H9 (cell line): ENCODE results near the gene DDX24. TPM values are rescaled to one million over a fixed set of nuclear protein-coding genes. Genes with fewer than 3 reads are reported as not detected.

ENCODE experiments used
- DNase-seq: peaks from one replicate; pipeline ENCODE4 v3.0.0-alpha.2; 2017
- H2AFZ ChIP-seq: one replicate; pipeline ENCODE4 v1.6.1; 2013; ENCODE audit warnings: mild to moderate bottlenecking, low read length, control low read depth, moderate library complexity
- H2AK5ac ChIP-seq: 2 replicates; pipeline ENCODE4 v1.6.1; 2013; ENCODE audit warnings: low read length, control low read depth, mixed read lengths; ENCODE audit not compliant: insufficient read length
- H2BK120ac ChIP-seq: one replicate; pipeline ENCODE4 v1.6.1; 2013; ENCODE audit warnings: low read depth, mild to moderate bottlenecking, low read length, control low read depth, inconsistent platforms; ENCODE audit not compliant: poor library complexity, severe bottlenecking
- H2BK12ac ChIP-seq: 2 replicates; pipeline ENCODE4 v1.6.1; 2013; ENCODE audit warnings: low read length, control low read depth, mixed read lengths, low read depth; ENCODE audit not compliant: insufficient read length
- H2BK15ac ChIP-seq: 2 replicates; pipeline ENCODE4 v1.6.1; 2013; ENCODE audit warnings: low read depth, low read length, control low read depth
- H2BK20ac ChIP-seq: one replicate; pipeline ENCODE4 v1.6.1; 2013; ENCODE audit warnings: low read depth, mild to moderate bottlenecking, low read length, control low read depth, inconsistent platforms; ENCODE audit not compliant: poor library complexity, severe bottlenecking
- H2BK5ac ChIP-seq: 2 replicates; pipeline ENCODE4 v1.6.1; 2013; ENCODE audit warnings: low read length, control low read depth, mixed read lengths; ENCODE audit not compliant: insufficient read length
- H3K14ac ChIP-seq: 2 replicates; pipeline ENCODE4 v1.6.1; 2013; ENCODE audit warnings: low read length, control low read depth; ENCODE audit not compliant: insufficient read depth
- H3K18ac ChIP-seq: 2 replicates; pipeline ENCODE4 v1.6.1; 2013; ENCODE audit warnings: low read depth, mild to moderate bottlenecking, mixed read lengths, low read length, control low read depth; ENCODE audit not compliant: insufficient read length
- H3K23ac ChIP-seq: 2 replicates; pipeline ENCODE4 v1.6.1; 2013; ENCODE audit warnings: low read length, control low read depth, mixed read lengths, low read depth; ENCODE audit not compliant: insufficient read length
- H3K23me2 ChIP-seq: 2 replicates; pipeline ENCODE4 v1.6.1; 2013; ENCODE audit warnings: low read depth, mild to moderate bottlenecking, mixed read lengths, low read length, control low read depth; ENCODE audit not compliant: insufficient read length, poor library complexity, severe bottlenecking
- H3K27ac ChIP-seq: 2 replicates; pipeline ENCODE4 v1.5.1; 2013; ENCODE audit warnings: low read length, control low read depth, mixed read lengths, low read depth; ENCODE audit not compliant: insufficient read length
- H3K27me3 ChIP-seq: 2 replicates; pipeline ENCODE4 v1.6.1; 2013; ENCODE audit warnings: low read length, control low read depth, inconsistent platforms; ENCODE audit not compliant: insufficient read depth
- H3K4ac ChIP-seq: 2 replicates; pipeline ENCODE4 v1.6.1; 2013; ENCODE audit warnings: low read depth, mild to moderate bottlenecking, control low read depth, inconsistent platforms, low read length, moderate library complexity
- H3K4me1 ChIP-seq: 2 replicates; pipeline ENCODE4 v1.6.1; 2013; ENCODE audit warnings: low read length, control low read depth, inconsistent platforms; ENCODE audit not compliant: insufficient read depth
- H3K4me2 ChIP-seq: 2 replicates; pipeline ENCODE4 v1.6.1; 2013; ENCODE audit warnings: low read length, control low read depth, mixed read lengths; ENCODE audit not compliant: insufficient read length, insufficient read depth
- H3K56ac ChIP-seq: 2 replicates; pipeline ENCODE4 v1.6.1; 2013; ENCODE audit warnings: low read depth, mild to moderate bottlenecking, mixed read lengths, low read length, control low read depth; ENCODE audit not compliant: insufficient read length
- H3K79me1 ChIP-seq: 2 replicates; pipeline ENCODE4 v1.6.1; 2013; ENCODE audit warnings: low read depth, mild to moderate bottlenecking, moderate library complexity, low read length, control low read depth, inconsistent platforms; ENCODE audit not compliant: insufficient read depth, poor library complexity, severe bottlenecking
- H3K79me2 ChIP-seq: 2 replicates; pipeline ENCODE4 v1.6.1; 2013; ENCODE audit warnings: low read length, control low read depth, inconsistent platforms; ENCODE audit not compliant: insufficient read depth
- H3K9ac ChIP-seq: 2 replicates; pipeline ENCODE4 v1.6.1; 2013; ENCODE audit warnings: low read length, control low read depth, mixed read lengths; ENCODE audit not compliant: insufficient read length; ENCODE audit errors: extremely low read depth
- H3K9me3 ChIP-seq: one replicate; pipeline ENCODE4 v1.6.1; 2013; ENCODE audit warnings: low read depth, low read length, inconsistent platforms; ENCODE audit not compliant: control insufficient read depth
- H3T11ph ChIP-seq: one replicate; pipeline ENCODE4 v1.6.1; 2013; ENCODE audit warnings: mild to moderate bottlenecking, low read length, control low read depth, inconsistent platforms
- H4K20me1 ChIP-seq: one replicate; pipeline ENCODE4 v1.6.1; 2013; ENCODE audit not compliant: control insufficient read depth, insufficient read length, insufficient read depth
- H4K5ac ChIP-seq: 2 replicates; pipeline ENCODE4 v1.6.1; 2013; ENCODE audit warnings: low read depth, mild to moderate bottlenecking, mixed read lengths, low read length, control low read depth; ENCODE audit not compliant: insufficient read length
- H4K8ac ChIP-seq: replicated peaks from 2 replicates; pipeline ENCODE4 v1.6.1; 2013; ENCODE audit warnings: low read length, control low read depth, mixed read lengths, low read depth; ENCODE audit not compliant: insufficient read length
- H4K91ac ChIP-seq: 2 replicates; pipeline ENCODE4 v1.6.1; 2013; ENCODE audit warnings: low read depth, mild to moderate bottlenecking, moderate library complexity, mixed read lengths, low read length, control low read depth; ENCODE audit not compliant: insufficient read length
- H3K27ac Mint-ChIP-seq, 3 experiments: 2 replicates in 2 of 3; 3 replicates in 1 of 3; pipeline ENCODE4 v1.8.0; 2020 to 2021; ENCODE audit warnings: mixed read lengths in 3 of 3, mild to moderate bottlenecking in 1 of 3, moderate library complexity in 1 of 3
- H3K27me3 Mint-ChIP-seq: 2 replicates; pipeline ENCODE4 v1.8.0; 2021; ENCODE audit warnings: low read depth, mild to moderate bottlenecking, moderate library complexity, mixed read lengths
- H3K36me3 Mint-ChIP-seq, 3 experiments: 2 replicates in 2 of 3; 3 replicates in 1 of 3; pipeline ENCODE4 v1.8.0; 2020 to 2021; ENCODE audit warnings: low read depth in 3 of 3, mixed read lengths in 3 of 3; ENCODE audit not compliant: insufficient read depth in 1 of 3
- H3K4me1 Mint-ChIP-seq, 2 experiments: 2 replicates each; pipeline ENCODE4 v1.8.0; 2020; ENCODE audit warnings: mixed read lengths in 2 of 2
- H3K4me3 Mint-ChIP-seq, 2 experiments: 2 replicates in 1 of 2; 3 replicates in 1 of 2; pipeline ENCODE4 v1.8.0; 2020 to 2021; ENCODE audit warnings: mild to moderate bottlenecking in 2 of 2, mixed read lengths in 2 of 2, moderate library complexity in 1 of 2
- H3K9me3 Mint-ChIP-seq, 2 experiments: 2 replicates in 1 of 2; 3 replicates in 1 of 2; pipeline ENCODE4 v1.8.0; 2020; ENCODE audit warnings: mild to moderate bottlenecking in 2 of 2, mixed read lengths in 2 of 2, moderate library complexity in 1 of 2
- WGBS: extraction: QIAGEN DNeasy Blood & Tissue Kit; methylation state at CpG from one replicate; pipeline ENCODE4 v1.1.7; 2013; ENCODE audit warnings: missing lambda C conversion rate, low lambda C conversion rate, mixed read lengths; ENCODE audit not compliant: insufficient read length; ENCODE audit errors: extremely low coverage; 5-methylcytosine and 5-hydroxymethylcytosine counted together
- total RNA-seq: library from RNA; stranded (reverse); gene quantifications from 2 replicates; pipeline ENCODE4 v1.2.1, GENCODE V29; 2021
- TF ChIP-seq, protein P1 (sequence below): fragments of 200-600 bp; sonication (generic); conservative IDR thresholded peaks from 3 replicates; pipeline ENCODE4 v1.8.0; 2021; ENCODE audit warnings: antibody characterized with exemption, mild to moderate bottlenecking

Gene DDX24
- total RNA-seq, 1 experiment from 2014 or later = 172 TPM

DNA sequence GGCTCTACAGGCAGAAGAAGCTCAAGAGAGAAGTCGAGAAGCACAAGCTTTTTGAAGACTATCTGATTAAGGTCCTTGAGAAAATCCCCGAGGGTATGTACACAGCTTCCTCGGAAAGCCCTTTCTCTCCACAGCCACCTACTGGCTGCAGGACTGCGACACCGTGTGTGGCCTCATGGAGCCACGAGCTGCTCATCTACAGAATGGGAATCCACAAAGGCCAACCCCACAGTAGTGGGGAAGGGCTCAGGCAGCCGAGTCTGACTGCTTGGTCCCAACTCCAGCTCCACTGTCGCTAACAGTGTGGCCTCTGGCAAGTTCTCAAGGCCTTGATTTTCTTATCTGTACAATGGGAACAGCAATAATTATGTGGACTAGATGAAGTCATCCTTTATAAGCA, 81.4 kb downstream of the DDX24 start:
- TF ChIP-seq, protein P1, sequence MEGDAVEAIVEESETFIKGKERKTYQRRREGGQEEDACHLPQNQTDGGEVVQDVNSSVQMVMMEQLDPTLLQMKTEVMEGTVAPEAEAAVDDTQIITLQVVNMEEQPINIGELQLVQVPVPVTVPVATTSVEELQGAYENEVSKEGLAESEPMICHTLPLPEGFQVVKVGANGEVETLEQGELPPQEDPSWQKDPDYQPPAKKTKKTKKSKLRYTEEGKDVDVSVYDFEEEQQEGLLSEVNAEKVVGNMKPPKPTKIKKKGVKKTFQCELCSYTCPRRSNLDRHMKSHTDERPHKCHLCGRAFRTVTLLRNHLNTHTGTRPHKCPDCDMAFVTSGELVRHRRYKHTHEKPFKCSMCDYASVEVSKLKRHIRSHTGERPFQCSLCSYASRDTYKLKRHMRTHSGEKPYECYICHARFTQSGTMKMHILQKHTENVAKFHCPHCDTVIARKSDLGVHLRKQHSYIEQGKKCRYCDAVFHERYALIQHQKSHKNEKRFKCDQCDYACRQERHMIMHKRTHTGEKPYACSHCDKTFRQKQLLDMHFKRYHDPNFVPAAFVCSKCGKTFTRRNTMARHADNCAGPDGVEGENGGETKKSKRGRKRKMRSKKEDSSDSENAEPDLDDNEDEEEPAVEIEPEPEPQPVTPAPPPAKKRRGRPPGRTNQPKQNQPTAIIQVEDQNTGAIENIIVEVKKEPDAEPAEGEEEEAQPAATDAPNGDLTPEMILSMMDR = peak; percentile 34; the same call in 1 of the 3 replicates
- peaks cover 10% of the 10 kb centered on the region for H3K27me3 Mint-ChIP-seq

More for the DNA sequence above, 81.4 kb downstream of the DDX24 start:
- no peak overlapping the region for H3K18ac ChIP-seq
- no peaks in the 10 kb centered on the region for H3K9me3 Mint-ChIP-seq
- H3K79me1 ChIP-seq = no peaks in the 10 kb centered on the region
- H3K23me2 ChIP-seq = no peaks in the 10 kb centered on the region
- H3K4me1 ChIP-seq = no peaks in the 10 kb centered on the region
- no peak overlapping the region for H2AFZ ChIP-seq
- WGBS = no CpG with 5 or more reads among the region's 8 CpGs
- no peak overlapping the region for H3T11ph ChIP-seq
- H2BK120ac ChIP-seq = no peak overlapping the region
- no peak overlapping the region for H4K91ac ChIP-seq
- H3K27ac ChIP-seq = no peak overlapping the region
- H4K20me1 ChIP-seq = no peaks in the 10 kb centered on the region
- no peak overlapping the region for H3K27ac Mint-ChIP-seq
- H3K56ac ChIP-seq = no peak overlapping the region
- H3K14ac ChIP-seq = no peak overlapping the region
- no peak overlapping the region for H2BK20ac ChIP-seq
- no peaks in the 10 kb centered on the region for H3K27me3 ChIP-seq
- H4K5ac ChIP-seq = no peak overlapping the region
- H2BK5ac ChIP-seq = no peak overlapping the region
- H3K9me3 ChIP-seq = no peaks in the 10 kb centered on the region
- peaks cover 4 to 27% of the 10 kb centered on the region in 2 experiments for H3K4me1 Mint-ChIP-seq
- H2BK12ac ChIP-seq = no peak overlapping the region
- H3K23ac ChIP-seq = no peak overlapping the region
- H3K4me3 Mint-ChIP-seq = no peak overlapping the region
- H2AK5ac ChIP-seq = no peak overlapping the region
- no peak overlapping the region for H2BK15ac ChIP-seq
- no peaks in the 10 kb centered on the region for H3K36me3 Mint-ChIP-seq
- DNase-seq = no peak
- no peak overlapping the region for H3K4ac ChIP-seq
- no peak overlapping the region for H3K9ac ChIP-seq
- H4K8ac ChIP-seq = no peak overlapping the region
- H3K4me2 ChIP-seq = no peak overlapping the region
- H3K79me2 ChIP-seq = no peaks in the 10 kb centered on the region
